Prostate gland (tissue), 2 donors: ENCODE results near the gene SELENOO. TPM values are rescaled to one million over a fixed set of nuclear protein-coding genes. Genes with fewer than 3 reads are reported as not detected.

Source experiments
- DNase-seq: peaks from one replicate; pipeline ENCODE4 v3.0.0-alpha.2; 2019; ENCODE audit warnings: low spot score
- H3K27ac ChIP-seq, 2 donors: fragments of 200-600 bp; sonication (generic); 2 replicates each; pipeline ENCODE4 v1.5.1; 2017 to 2019
- H3K27me3 ChIP-seq: fragments of 200-600 bp; sonication (generic); replicated peaks from 2 replicates; pipeline ENCODE4 v1.5.1; 2019; ENCODE audit not compliant: insufficient read depth
- H3K36me3 ChIP-seq, 2 donors: fragments of 200-600 bp; sonication (generic); 1 replicate in 1 of 2; 2 replicates in 1 of 2; pipeline versions ENCODE4 v1.5.1 to v1.8.1; 2017 to 2019
- H3K4me1 ChIP-seq: fragments of 200-600 bp; sonication (generic); replicated peaks from 2 replicates; pipeline ENCODE4 v1.5.1; 2019
- H3K4me3 ChIP-seq, 2 donors: fragments of 200-600 bp; sonication (generic); 2 replicates each; pipeline ENCODE4 v1.5.1; 2017 to 2019
- H3K9me3 ChIP-seq: fragments of 200-600 bp; sonication (generic); 2 replicates; pipeline ENCODE4 v1.5.1; 2017
- CTCF ChIP-seq, 4 experiments: fragments of 200-600 bp in 2 of 4; fragments of 450-650 bp in 2 of 4; sonication (generic) in 2 of 4; IDR thresholded peaks; 1 replicate in 3 of 4; 2 replicates in 1 of 4; pipeline ENCODE4 v1.5.1; 2016 to 2019; ENCODE audit warnings: antibody characterized with exemption in 4 of 4, mild to moderate bottlenecking in 2 of 4, moderate library complexity in 2 of 4
- POLR2A ChIP-seq: fragments of 450-650 bp; IDR thresholded peaks from one replicate; pipeline ENCODE4 v1.6.1; 2016; ENCODE audit warnings: antibody characterized with exemption, mild to moderate bottlenecking
- POLR2AphosphoS5 ChIP-seq: sonication (generic); formaldehyde crosslinking; IDR thresholded peaks from one replicate; pipeline ENCODE4 v1.6.1; 2017; ENCODE audit warnings: antibody characterized with exemption
- WGBS: methylation state at CpG from one replicate; pipeline ENCODE4 v1.1.5; 2018; 5-methylcytosine and 5-hydroxymethylcytosine counted together
- intact Hi-C: fragments of 100-400 bp; cut with DNase I; formaldehyde crosslinking; loops from one replicate; pipeline ENCODE4 v1.14.2; 2022
- total RNA-seq, 2 donors: library from RNA; depleted of rRNA; stranded (reverse); fragments of >200 nt; gene quantifications; one replicate each; pipeline ENCODE4 v1.1.0, GENCODE V29; 2016

The SELENOO gene
- 10 to 100 TPM; 51.8 to 58.5 TPM for total RNA-seq

- intact Hi-C loops, result loop anchor here (10.0 kb wide), 1 partner anchor 266 kb away; no protein-coding TSS in a partner anchor
- 1% methylated on average over 39 of the region's 105 CpGs for WGBS
- Histone ChIP-seq H3K4me1 (peaks cover 5% of the 10 kb centered on the region), H3K27ac (peak within 1 kb of the TSS; percentile 73 to 80), H3K36me3 (no peaks in the 10 kb centered on the region), H3K4me3 (peak within 1 kb of the TSS; percentile 68 to 72), H3K9me3 (no peaks in the 10 kb centered on the region), H3K27me3 (no peaks in the 10 kb centered on the region)
- TF ChIP-seq POLR2AphosphoS5 (peak; percentile 84), POLR2A (peak; percentile 83), CTCF (IDR thresholded peaks at IDR 0.05) (no peak)
- peak; percentile 86 for DNase-seq
Observed at GRCh38 chr22:50200461-50201190, at the start of gene SELENOO. Gene SELENOO (plus strand): TSS chr22:50201011. CDS start chr22:50201037, 26 bp downstream.

- Histone ChIP-seq H3K36me3 (no peaks in the 10 kb centered on the region), H3K27me3 (no peaks in the 10 kb centered on the region), H3K4me1 (no peaks in the 10 kb centered on the region), H3K9me3 (no peaks in the 10 kb centered on the region), H3K27ac (no peak overlapping the region), H3K4me3 (no peak overlapping the region)
- TF ChIP-seq POLR2AphosphoS5 (no peak), POLR2A (no peak), CTCF (IDR thresholded peaks at IDR 0.05) (no peak)
- intact Hi-C loops, result no loop called here
- DNase-seq, result no peak
- 84% methylated on average over 23 of the region's 33 CpGs for WGBS
Observed at GRCh38 chr22:50151571-50152537, 49.0 kb upstream of the SELENOO start.

GRCh38 chr22:50153056-50153755 lies 47.6 kb upstream of the SELENOO start:
- Histone ChIP-seq H3K27me3 (no peaks in the 10 kb centered on the region), H3K4me1 (no peaks in the 10 kb centered on the region), H3K9me3 (no peaks in the 10 kb centered on the region), H3K27ac (no peak overlapping the region), H3K36me3 (no peaks in the 10 kb centered on the region), H3K4me3 (no peak overlapping the region)
- no peak for DNase-seq
- TF ChIP-seq POLR2A (no peak), CTCF (IDR thresholded peaks at IDR 0.05) (no peak), POLR2AphosphoS5 (no peak)
- intact Hi-C loops, result no loop called here
- 90% methylated on average over 21 of the region's 25 CpGs for WGBS

GRCh38 chr22:50153756-50154140 lies 47.1 kb upstream of the SELENOO start:
- H3K36me3 ChIP-seq, result no peaks in the 10 kb centered on the region
- TF ChIP-seq CTCF (IDR thresholded peaks at IDR 0.05) (no peak), POLR2A (no peak), POLR2AphosphoS5 (no peak)
- H3K27ac ChIP-seq, result no peak overlapping the region
- intact Hi-C loops, result no loop called here
- H3K9me3 ChIP-seq, result no peaks in the 10 kb centered on the region
- no peak overlapping the region for H3K4me3 ChIP-seq
- WGBS, result 92% methylated on average over 7 of the region's 7 CpGs
- no peaks in the 10 kb centered on the region for H3K27me3 ChIP-seq
- no peaks in the 10 kb centered on the region for H3K4me1 ChIP-seq
- no peak for DNase-seq
